Fibroblast of skin of scalp (primary cell): ENCODE measurements around the gene PDE12. TPM values are rescaled to one million over a fixed set of nuclear protein-coding genes. Genes with fewer than 3 reads are reported as not detected.

ENCODE experiments used
- DNase-seq: peaks from one replicate; pipeline ENCODE4 v3.0.0-alpha.2; 2013
- polyA plus RNA-seq, 2 experiments: library from polyadenylated mRNA; unstranded; fragments of 120-200 nt; gene quantifications; one replicate each; pipeline ENCODE4 v1.2.1, GENCODE V29; 2013; ENCODE audit not compliant: insufficient read length in 2 of 2

PDE12 gene
- 11.1 TPM for polyA plus RNA-seq (2013, experiment 1 of 2; ENCODE audit: insufficient read length)
- 10.6 TPM for polyA plus RNA-seq (2013, experiment 2 of 2; ENCODE audit: insufficient read length)

- peak; percentile 91 for DNase-seq
These were observed at the start of gene PDE12 for GRCh38 chr3:57555738-57556458. Gene PDE12, plus strand, starts transcription at chr3:57556274. Its CDS starts 106 bp downstream, at chr3:57556380.

- DNase-seq = peak; percentile 33
These were observed 43.9 kb upstream of the PDE12 start for GRCh38 chr3:57512166-57512565.

GRCh38 chr3:57518276-57518915, 37.7 kb upstream of the PDE12 start:
- DNase-seq = peak; percentile 12

- DNase-seq = no peak
These were observed 25.9 kb upstream of the PDE12 start for GRCh38 chr3:57530071-57530608.

GRCh38 chr3:57538465-57538864, 17.6 kb upstream of the PDE12 start:
- no peak for DNase-seq

GRCh38 chr3:57544181-57545125, 11.6 kb upstream of the PDE12 start, which contains the start of gene DNAH12:
Gene DNAH12, minus strand, starts transcription at chr3:57544344. Its CDS starts 1,474 bp downstream, at chr3:57542870.
- DNase-seq = peak; percentile 13

GRCh38 chr3:57545636-57546268, 10.3 kb upstream of the PDE12 start:
- no peak for DNase-seq

GRCh38 chr3:57546616-57547015, 9.5 kb upstream of the PDE12 start:
- no peak for DNase-seq

- no peak for DNase-seq
These were observed 768 bp upstream of the PDE12 start for GRCh38 chr3:57555306-57555705.

GRCh38 chr3:57556459-57557084, 498 bp downstream of the PDE12 start:
- DNase-seq = no peak

GRCh38 chr3:57557085-57557537, 1.0 kb downstream of the PDE12 start:
- DNase-seq = peak; percentile 31

GRCh38 chr3:57559526-57559925, 3.5 kb downstream of the PDE12 start:
- peak; percentile 57 for DNase-seq

- DNase-seq = no peak
These were observed 13.9 kb downstream of the PDE12 start for GRCh38 chr3:57569859-57570450.

GRCh38 chr3:57570878-57571277, 14.8 kb downstream of the PDE12 start:
- no peak for DNase-seq

- no peak for DNase-seq
These were observed 16.0 kb downstream of the PDE12 start for GRCh38 chr3:57572096-57572495.

- DNase-seq = no peak
These were observed 20.0 kb downstream of the PDE12 start for GRCh38 chr3:57575966-57576626.

GRCh38 chr3:57577801-57578200, 21.7 kb downstream of the PDE12 start:
- no peak for DNase-seq

GRCh38 chr3:57582474-57583168, 26.5 kb downstream of the PDE12 start:
- no peak for DNase-seq

- no peak for DNase-seq
These were observed 27.5 kb downstream of the PDE12 start for GRCh38 chr3:57583544-57583943.

- DNase-seq = no peak
These were observed 30.7 kb downstream of the PDE12 start for GRCh38 chr3:57586778-57587177.
